AG08395 (cell line): ENCODE data around the gene SEMA5A.

Experiments
- DNase-seq: peaks from one replicate; pipeline ENCODE4 v3.0.0; 2012; ENCODE audit warnings: mixed read lengths, low spot score

Gene SEMA5A, protein sequence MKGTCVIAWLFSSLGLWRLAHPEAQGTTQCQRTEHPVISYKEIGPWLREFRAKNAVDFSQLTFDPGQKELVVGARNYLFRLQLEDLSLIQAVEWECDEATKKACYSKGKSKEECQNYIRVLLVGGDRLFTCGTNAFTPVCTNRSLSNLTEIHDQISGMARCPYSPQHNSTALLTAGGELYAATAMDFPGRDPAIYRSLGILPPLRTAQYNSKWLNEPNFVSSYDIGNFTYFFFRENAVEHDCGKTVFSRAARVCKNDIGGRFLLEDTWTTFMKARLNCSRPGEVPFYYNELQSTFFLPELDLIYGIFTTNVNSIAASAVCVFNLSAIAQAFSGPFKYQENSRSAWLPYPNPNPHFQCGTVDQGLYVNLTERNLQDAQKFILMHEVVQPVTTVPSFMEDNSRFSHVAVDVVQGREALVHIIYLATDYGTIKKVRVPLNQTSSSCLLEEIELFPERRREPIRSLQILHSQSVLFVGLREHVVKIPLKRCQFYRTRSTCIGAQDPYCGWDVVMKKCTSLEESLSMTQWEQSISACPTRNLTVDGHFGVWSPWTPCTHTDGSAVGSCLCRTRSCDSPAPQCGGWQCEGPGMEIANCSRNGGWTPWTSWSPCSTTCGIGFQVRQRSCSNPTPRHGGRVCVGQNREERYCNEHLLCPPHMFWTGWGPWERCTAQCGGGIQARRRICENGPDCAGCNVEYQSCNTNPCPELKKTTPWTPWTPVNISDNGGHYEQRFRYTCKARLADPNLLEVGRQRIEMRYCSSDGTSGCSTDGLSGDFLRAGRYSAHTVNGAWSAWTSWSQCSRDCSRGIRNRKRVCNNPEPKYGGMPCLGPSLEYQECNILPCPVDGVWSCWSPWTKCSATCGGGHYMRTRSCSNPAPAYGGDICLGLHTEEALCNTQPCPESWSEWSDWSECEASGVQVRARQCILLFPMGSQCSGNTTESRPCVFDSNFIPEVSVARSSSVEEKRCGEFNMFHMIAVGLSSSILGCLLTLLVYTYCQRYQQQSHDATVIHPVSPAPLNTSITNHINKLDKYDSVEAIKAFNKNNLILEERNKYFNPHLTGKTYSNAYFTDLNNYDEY

DNA sequence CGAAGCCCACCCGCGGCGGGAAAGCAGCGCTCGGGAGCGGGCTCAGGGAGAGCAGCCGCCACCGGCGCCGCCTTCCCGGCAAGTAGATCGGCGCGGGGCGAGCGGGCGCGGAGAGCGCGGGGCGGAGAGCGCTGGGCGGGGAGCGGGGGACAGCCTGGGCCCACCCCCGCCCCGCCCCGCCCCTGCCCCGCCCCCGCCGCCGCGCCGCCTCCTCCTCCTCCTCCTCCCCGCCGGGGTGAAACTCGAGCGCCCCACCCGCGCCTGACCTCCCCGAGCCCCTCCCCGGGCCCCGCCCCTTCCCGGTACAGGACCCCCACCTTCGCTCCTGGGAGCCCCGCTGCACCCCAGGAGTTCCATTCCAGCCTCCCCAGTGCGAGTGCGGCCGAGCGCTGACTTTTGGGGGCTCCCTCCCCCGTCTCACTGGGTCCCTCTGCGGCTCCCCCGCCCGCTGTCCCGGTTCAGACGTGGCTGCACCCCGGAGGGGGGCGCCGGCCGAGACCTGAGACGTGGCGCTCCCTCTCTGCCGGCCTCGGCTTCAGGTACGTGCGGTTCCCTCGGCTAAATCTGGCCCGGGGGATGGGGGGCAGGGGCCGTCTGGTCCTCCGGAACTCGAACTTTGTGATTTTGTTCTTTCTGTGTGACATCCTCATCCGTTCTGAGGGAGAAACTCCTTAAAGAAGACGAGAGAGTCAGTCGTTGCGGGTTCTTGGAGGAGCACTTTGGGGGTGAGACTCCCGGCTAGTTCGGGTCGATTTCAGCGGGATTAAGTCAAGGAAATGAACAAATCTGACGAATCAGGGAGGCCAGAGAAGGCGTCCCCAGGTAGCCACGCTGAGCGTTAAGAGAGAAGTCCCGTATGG is at the start of gene SEMA5A:
SEMA5A (minus strand) TSS at position 84 of the 860 bp plus-strand sequence. CDS start 166,129 bp downstream, outside the sequence.
- peak; percentile 78 for DNase-seq

DNA sequence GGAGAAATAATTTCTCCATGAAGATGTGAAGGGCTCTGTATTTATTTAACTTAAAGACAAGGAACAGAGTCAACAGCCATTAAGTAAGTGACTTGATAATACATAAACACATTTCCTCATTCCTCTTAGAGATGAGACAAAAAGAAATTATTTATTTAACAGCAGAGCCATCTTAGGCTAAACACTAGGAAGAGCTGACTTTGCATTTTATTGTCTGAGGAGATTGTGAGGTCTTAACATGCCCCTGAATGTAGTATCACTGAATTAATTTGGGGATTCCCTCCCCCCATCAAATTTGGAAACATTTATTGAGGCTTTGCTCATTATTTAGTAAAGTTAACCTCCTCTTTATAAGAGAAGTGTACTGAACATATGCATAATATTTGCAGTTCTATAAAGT is 49.0 kb upstream of the SEMA5A start:
- DNase-seq: no peak

- DNase-seq: no peak
These were observed 43.4 kb upstream of the SEMA5A start for GRCh38 chr5:9589049-9589835.

GRCh38 chr5:9588254-9588653 is 42.4 kb upstream of the SEMA5A start:
- no peak for DNase-seq

DNA sequence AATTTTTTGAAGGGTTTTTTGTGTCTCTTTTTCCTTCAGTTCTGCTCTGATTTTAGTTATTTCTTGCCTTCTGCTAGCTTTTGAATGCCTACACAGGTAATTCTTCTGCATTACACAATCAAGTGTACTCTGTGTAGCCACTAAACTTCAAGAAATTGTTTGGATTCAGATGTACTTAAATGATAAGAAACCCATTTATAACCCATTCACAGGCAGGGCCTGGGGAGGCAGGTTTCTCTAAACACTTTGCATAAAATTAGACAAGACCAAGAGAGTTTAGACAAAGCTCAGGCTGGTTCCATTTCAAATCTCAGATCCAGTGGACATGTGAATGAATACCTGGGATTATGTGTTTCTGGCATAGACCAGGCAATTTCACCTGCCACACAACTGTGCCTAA is 41.3 kb upstream of the SEMA5A start:
- no peak for DNase-seq

DNA sequence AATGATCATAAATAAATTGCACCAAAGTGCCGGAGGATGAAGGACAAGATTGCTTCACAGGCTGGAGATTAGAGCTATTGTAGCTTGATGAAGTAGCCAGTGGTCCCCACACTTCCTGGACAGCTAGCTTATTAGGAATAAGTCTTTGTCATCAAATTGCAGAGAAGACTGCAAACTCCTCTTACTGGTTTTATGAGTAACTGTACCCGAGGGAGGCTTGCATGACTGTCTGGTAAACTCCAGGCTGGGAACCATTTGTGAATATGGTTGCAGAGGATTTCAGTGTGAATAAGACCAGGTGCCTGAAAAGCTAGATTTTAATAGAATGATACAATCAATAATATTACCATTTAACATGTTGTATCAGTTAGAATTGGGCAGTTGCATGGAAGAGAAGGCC is 36.5 kb upstream of the SEMA5A start:
- DNase-seq: no peak

GRCh38 chr5:9573796-9574195 is 27.9 kb upstream of the SEMA5A start:
- DNase-seq: no peak

DNA sequence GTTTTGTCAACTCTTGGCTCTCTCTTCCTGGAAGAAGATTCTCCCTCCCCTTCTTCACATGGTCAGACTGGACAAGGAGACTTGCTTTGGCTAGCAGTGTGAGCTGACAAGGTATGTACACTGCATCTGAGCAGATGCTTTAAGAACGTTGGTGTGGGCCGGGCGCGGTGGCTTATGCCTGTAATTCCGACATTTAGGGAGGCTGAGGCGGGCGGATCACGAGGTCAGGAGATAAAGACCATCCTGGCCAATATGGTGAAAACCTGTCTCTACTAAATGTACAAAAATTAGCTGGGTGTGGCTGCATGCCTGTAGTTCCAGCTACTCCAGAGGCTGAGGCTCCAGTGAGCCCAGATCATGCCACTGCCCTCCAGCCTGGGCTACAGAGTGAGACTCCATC is 26.4 kb upstream of the SEMA5A start:
- no peak for DNase-seq

DNA sequence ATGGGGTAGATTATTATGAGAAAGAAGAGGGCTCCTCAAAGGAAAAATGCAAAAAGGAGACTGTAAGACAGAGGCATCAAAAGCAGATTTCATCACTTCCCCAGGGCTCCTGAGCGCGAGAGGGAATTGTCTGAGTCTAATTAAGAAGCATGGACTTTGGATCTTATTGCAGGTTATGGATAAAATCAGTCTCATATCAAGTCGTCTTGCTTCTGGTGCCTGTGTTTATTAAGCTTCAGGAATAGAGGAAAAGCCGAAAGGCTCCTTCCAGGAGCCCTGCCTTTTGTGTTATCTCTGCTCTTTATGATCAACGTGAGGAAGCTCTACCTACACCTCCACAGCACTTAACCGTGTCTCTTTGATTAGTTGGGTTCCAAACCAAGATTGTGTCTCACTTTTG is 25.0 kb upstream of the SEMA5A start:
- DNase-seq: no peak

GRCh38 chr5:9567039-9567438 is 21.2 kb upstream of the SEMA5A start:
- no peak for DNase-seq

DNA sequence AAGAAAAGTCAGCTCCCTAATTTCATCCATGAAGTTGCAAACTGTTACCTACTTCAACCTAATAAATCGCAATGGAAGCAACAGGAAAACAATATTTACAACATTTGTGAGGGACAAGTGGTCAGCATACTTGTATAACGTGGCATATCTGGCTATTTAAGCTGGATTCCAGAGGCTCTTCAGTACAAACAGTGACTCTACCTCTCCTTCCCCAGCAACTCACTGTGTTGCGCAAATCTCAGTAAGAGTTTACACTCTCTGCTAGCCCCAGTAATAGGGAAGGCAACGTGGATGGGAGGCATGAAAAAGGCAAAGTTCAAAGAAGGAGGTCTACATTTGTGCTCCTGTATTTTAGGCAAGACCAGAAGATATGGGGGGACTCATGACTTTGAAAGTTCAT is 18.9 kb upstream of the SEMA5A start:
- DNase-seq: no peak

DNA sequence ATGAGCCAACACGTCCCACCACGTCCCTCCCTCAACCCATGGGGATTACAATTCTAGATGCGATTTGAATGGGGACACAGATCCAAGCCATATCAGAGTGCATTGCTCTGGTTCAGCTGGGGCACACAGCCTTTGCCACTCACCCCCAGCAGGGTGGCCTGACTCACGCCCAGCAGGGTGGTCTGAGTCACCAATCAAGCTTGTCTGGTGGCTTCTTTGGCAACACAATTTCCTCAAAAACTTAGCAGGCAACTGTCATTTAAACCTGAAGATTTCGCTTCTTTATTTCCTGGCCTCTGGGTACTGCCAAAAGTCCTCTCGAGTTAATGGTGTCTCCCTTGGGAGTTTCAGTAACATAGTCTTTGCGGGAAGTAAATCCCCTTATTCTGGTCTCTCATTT is 16.3 kb upstream of the SEMA5A start:
- peak; percentile 34 for DNase-seq

DNA sequence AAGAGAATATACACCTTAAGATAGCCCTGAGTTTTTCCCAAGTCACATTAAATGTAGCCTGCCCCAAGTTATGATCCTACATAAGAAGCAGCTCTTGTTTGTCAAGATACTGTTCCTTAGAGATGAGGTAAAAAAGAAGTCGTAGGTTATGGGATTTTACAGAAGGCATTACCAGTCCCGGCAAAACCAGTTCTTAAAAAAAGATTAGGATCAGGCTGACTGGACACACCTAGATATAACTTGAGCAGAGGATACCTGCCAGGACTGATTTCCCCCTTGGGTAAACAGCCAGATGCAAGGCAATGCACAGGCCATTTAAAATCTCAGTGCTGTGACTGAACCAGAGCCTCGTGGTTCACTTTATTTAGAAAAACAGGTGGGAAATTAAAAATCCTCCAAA is 14.1 kb upstream of the SEMA5A start:
- DNase-seq: no peak

DNA sequence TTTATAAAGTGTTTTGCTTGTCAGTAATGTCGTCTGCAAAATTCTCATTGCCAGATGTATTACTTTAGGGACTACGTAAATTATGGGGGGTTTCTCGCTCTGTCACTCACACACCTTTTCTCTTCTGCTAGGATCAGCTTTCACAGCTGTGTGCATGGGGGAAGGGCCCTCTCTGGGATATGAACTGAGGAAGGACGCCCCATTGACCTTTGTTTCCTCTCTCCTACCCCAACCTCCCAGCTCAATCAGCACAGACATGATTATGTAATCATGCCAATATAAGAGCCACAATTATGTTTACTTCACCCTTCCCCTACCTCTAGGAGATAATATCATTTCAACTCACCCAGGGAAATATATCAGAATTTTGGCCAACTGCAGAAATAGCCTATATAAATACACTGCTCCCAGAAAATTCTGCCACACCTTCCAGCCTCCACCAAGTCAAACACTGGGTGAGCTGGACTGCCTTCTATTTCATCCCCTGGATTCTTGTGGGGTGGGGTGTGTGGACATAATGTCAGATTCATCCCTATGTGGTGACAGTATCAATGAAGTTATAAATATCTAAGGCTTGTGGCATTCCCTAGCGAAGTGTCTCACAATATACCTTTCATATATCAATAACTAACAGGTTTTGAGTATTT is 12.6 kb upstream of the SEMA5A start:
- DNase-seq: no peak

- DNase-seq: no peak
These were observed 11.8 kb upstream of the SEMA5A start for GRCh38 chr5:9557696-9558095.

- no peak for DNase-seq
These were observed 10.1 kb upstream of the SEMA5A start for GRCh38 chr5:9555961-9556360.

GRCh38 chr5:9554122-9554521 is 8.2 kb upstream of the SEMA5A start:
- no peak for DNase-seq

- no peak for DNase-seq
These were observed 7.7 kb upstream of the SEMA5A start for GRCh38 chr5:9553561-9553960.

GRCh38 chr5:9551567-9552537 is 6.0 kb upstream of the SEMA5A start:
- DNase-seq: no peak
